HG02642 (cell line): Measurements from ENCODE around the gene RCC2.

Source experiments
- ATAC-seq: cut with Tn5 transposase; IDR thresholded peaks from one replicate; pipeline ENCODE4 v1.9.1; 2021; ENCODE audit warnings: mild to moderate bottlenecking; ENCODE audit not compliant: unreplicated experiment, poor library complexity

RCC2 gene

DNA sequence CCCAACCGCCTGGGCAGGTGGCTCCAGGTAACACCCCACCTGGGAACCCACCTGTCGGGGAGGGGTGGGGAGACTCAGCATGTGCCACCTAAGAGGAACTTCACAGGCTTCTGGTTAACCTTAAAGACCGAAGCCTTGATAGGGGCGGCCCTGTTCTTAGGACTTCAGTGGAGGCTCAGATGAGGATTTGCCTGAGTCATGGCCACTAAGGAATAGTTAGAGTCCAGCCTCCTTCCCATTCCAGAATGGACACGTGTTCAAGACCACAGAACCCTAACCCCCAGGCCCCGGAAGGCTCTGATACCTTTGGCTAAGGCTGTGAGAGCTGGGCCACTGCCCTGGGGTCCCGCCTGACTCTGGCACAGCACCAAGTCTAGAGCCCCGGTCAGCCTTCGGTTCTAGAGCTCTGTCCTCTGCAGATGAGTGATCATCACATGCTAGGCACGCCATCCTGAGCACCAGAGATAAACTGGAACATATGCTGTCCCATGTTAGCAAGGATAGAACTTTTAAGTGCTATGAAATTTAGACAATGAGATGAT is 47.2 kb downstream of the RCC2 start:
- no peak for ATAC-seq

DNA sequence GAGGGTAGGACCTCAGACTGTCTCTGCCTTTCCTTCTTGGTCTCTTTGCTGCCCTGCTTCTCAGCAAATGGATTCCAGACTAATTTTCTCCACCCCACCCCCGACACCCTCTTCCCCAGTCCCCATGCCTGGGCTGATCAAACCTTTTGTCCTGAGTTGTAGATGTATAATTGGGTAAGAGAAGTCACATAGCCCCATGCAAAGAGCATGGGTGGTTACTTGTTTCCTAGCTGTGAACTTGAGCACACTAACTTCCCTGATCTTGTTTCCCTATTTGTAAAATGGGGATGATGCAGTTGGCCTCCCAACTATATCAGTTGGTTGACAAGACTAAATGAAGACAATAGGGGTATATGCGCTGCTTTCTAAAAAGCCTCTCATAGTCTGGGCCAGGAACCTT is 58.3 kb downstream of the RCC2 start:
- no peak for ATAC-seq

DNA sequence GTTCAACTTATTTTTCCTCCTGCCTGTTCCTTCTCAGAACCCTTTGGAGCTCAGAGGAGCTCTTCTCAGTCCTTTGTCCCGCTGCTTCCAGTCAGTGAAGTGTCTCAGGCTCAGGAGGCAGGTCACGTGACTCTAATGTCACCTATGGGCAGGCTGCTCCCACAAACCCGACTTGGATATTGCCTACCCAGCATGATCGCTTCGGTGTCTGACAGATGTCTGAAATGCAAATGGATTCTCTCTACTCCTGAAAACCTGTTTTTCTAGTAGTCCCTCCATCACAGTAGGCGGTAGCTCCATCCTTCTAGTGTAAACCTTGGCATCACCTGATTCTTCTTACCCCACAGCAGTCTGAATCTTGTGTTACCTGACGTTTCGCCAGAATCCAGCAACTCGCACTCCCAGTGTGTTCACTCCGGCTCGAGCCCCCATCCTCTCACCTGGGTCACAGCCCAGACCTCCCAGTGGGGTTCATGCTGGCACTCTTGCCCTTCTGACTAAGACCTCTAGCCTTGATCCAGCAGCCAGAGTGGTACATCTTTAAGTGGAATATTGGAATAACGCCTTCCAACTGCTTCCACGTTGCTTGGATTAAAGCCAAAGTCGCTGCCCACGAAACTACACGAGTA is 62.0 kb downstream of the RCC2 start:
- no peak for ATAC-seq

DNA sequence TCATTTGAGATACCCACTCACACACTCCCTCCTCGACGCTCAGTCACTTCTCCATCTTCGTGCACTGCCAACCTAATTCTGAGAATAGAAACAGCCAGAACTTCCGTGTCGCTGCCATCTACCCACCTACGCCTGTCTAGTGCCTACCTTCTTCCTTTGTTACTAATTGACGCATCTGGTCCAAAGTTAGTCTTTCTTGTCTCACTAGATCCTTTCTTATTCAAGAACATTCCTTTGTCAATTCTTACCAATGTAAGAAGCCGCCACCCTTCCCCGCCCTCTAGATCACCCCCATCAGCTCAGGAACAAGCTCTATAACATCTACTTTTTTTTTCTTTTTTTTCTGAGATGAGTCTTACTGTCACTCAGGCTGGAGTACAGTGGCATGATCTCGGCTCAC is 63.8 kb downstream of the RCC2 start:
- no peak for ATAC-seq

DNA sequence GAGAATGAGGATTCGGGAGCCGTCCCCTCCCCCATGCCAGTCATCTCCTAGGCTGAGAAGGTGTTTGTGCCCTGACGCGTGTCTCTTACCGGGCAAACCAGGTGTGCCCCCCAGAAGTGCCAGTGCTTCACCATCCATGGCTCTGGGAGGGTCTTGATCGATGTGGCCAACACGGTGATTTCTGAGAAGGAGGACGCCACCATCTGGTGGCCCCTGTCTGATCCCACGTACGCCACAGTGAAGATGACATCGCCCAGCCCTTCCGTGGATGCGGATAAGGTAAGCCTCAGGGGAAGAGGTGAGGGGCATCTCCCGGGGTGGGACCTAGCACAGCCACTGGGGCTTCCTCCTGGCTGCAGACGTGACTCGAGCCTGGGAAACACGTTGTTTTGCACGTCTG is 66.5 kb downstream of the RCC2 start:
- ATAC-seq, result no peak

DNA sequence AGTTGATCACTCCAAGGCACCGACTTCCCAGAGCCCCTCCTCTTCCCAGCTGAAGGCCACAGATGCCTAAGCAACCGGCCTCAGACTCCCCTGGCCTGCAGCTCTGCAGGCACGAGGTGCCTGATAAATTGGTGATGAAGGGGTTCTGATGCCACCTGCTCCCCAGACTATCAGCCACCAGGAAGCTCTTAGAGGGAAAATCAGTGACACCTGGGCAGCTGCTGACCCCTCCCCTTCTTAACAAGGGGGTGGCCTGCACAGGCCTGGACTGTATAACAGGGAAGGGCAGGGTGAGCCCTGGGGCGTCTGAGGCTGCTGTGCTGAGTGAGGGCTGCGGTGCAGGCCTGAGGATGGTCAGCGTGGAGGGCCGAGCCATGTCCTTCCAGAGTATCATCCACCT is 67.6 kb downstream of the RCC2 start, which contains the start of gene PADI6:
PADI6 (plus strand) TSS at position 301 of the 400 bp plus-strand sequence; CDS start at position 351, 50 bp downstream.
- no peak for ATAC-seq

DNA sequence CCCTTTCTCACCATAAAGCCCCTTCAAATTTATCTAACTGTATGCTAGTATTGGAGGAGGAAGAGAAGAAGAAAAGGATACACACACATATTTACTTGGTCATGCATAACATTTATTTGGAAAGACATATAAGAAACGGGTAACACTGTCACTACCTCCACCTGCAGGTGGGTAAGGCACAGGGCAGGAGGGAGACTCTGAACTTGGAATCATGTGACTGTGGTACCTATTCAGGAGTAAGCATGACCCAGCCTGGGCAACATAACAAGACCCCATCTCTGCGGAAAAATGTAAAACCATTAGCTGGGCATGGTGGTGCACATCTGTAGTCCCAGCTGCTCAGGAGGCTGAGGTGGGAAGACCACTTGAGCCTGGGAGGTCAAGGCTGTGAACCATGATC is 68.9 kb downstream of the RCC2 start:
- ATAC-seq, result no peak

DNA sequence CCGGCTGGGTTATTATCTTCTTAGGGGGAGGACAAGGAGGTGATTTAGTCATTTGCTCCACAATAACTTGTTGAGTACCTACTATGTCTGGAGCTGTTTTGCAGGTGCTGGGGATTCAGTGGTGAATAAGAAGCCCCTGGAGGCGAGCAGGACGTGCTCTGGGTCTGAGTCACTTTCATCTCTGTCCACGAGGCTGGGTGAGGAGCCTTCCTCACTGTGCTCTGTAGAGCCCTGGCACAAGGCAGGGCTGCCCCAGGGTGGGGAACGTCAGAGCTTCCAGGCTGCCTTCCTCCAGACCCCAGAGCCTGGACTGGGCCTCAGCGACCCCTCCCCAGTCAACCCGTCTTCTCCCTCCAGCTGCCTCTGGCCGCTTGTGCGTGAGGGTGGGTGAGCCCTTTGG is 70.0 kb downstream of the RCC2 start:
- ATAC-seq, result no peak

DNA sequence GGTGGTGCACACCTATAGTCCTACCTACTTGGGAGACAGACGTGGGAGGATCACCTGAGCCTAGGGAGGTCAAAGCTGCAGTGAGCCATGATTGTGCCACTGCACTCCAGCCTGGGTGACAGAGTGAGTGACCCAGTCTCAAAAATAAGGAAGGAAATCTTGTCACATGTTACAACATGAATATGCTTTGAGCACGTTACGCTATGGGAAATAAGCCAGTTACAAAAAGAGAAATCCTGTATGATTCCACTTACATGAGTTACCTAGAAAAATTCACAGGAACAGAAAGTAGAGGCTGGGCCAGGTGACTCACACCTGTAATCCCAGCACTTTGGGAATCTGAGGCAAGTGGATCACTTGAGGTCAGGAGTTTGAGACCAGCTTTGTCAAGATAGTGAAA is 74.2 kb downstream of the RCC2 start:
- no peak for ATAC-seq

DNA sequence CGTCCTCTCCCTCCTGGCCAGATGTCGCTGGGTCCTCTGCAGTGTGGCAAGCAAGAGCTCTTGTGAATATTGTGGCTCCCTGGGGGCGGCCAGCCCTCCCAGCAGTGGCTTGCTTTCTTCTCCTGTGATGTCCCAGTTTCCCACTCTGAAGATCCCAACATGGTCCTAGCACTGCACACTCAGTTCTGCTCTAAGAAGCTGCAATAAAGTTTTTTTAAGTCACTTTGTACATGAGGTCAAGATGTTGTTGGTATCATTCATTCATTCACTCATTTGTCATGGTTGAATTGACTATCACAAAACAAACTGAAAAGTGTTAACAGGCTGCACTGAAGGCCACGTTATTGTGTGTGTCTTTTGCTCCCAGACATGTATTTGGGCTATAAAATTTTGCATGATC is 75.7 kb downstream of the RCC2 start:
- no peak for ATAC-seq

DNA sequence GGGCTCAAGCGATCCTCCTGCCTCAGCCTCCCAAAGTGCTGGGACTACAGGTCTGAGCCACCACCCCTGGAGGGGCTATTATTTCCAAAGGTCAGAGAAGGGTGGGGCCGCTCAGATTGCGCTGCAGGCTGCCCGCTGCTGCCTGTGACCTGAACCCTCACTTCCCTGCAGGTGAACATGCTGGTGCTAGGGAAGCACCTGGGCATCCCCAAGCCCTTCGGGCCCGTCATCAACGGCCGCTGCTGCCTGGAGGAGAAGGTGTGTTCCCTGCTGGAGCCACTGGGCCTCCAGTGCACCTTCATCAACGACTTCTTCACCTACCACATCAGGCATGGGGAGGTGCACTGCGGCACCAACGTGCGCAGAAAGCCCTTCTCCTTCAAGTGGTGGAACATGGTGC is 76.1 kb downstream of the RCC2 start:
- no peak for ATAC-seq

DNA sequence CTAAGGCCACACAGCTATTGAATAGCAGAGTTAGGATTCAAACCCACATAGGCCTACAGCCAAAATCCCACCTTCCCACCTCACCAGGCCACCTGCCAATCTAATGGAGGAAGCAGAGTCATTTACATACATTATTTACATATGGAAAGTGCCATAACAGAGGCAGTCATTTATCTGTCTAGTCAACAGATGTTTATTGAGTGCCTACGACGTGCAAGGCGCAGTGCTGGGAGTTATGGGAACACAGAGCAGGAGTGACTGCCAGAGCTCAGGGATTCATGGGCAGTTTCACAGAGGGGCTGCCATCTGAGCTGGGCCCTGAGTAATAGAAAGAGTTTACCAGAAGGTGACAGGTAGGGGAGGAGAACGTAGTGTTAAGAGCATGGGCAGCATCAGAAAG is 77.8 kb downstream of the RCC2 start:
- no peak for ATAC-seq

DNA sequence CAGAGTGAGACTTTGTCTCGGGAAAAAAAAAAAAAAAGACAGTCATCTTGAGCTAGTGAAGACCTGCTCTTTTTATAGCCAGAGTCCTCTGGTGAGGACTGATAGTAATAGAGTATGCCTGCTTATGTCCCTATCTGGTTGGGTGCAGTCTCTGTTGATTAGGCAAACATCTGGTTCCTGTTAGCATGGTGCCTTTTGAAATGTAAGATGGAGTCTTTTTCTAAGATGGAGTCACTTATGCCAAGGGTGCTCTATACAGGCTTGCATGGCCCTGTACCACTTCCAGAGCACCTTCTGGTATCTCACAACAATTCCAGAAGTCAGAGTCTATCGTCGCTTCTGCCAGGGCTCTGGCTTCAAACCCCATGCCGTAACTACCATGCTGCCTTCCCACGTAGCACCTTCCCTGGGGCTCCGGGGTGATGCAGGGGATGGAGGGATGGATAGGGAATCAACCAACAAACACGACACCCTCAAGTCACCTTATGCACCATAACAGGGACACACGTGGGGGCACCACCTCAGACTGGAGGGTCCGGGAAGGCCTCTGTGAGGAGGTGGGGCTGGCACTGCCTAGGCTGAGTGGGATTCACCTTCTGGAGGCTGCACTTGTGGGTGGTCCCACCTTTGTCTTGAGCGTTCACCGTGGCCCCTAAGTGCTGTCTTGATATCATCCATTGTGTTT is 79.1 kb downstream of the RCC2 start:
- no peak for ATAC-seq

DNA sequence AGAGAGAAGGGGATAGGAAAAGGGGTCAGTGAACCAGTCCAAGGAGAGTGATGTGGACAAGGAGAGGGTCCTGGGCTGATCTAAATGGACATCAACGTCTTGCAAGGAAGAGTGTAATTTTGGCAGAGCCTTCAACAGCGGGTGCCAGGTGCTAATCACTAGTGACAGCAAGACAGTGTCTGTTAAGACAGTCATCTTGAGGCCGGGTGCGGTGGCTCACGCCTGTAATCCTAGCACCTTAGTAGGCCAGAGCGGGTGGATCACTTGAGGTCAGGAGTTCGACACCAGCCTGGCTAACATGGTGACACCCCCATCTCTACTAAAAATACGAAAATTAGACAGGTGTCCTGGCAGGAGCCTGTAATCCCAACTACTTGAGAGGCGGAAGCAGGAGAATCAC is 79.7 kb downstream of the RCC2 start:
- ATAC-seq, result no peak

DNA sequence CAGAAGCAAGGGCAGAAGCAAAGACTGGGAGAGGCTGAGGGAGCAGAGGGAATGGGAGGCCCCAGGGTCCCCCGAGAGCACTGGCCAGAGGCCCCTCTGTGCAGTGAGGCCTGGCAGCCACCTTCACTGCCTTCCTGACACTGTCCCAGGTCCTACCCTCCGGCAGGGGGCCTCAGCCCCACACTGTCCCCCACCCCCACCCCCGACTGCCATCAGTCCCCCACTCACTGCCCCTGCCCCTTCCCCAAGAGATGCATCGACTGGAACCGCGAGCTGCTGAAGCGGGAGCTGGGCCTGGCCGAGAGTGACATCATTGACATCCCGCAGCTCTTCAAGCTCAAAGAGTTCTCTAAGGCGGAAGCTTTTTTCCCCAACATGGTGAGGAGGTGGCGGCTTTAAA is 80.4 kb downstream of the RCC2 start:
- no peak for ATAC-seq

DNA sequence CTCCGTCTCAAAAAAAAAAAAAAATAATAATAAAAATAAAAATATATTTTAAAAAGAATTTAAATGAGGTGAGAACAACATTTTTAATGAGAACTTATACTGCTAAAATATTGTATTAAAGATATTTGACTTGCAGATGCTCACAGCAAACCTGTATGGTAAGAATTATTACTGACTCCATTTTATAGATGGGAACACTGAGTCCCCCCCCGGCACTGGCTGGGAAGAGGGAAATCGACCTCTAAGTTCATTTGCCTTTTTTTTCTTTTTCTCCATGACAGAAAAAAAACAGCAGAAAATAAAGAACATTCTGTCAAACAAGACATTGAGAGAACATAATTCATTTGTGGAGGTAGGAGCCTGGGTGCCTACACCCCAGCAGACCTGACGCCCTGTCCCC is 80.9 kb downstream of the RCC2 start:
- ATAC-seq, result no peak
